SKM-1 (cell line): Measurements from ENCODE around the gene VWF.
"Not testable (repeated sequence)": the region's sequence is repeated elsewhere in the genome, so short reads cannot be mapped to it uniquely, and the experiment has no call there.

ENCODE experiments used
- DNase-seq: peaks from one replicate; lab custom pipeline; 2025; ENCODE audit not compliant: unreplicated experiment; lab: John Stamatoyannopoulos, UW

VWF gene

DNA sequence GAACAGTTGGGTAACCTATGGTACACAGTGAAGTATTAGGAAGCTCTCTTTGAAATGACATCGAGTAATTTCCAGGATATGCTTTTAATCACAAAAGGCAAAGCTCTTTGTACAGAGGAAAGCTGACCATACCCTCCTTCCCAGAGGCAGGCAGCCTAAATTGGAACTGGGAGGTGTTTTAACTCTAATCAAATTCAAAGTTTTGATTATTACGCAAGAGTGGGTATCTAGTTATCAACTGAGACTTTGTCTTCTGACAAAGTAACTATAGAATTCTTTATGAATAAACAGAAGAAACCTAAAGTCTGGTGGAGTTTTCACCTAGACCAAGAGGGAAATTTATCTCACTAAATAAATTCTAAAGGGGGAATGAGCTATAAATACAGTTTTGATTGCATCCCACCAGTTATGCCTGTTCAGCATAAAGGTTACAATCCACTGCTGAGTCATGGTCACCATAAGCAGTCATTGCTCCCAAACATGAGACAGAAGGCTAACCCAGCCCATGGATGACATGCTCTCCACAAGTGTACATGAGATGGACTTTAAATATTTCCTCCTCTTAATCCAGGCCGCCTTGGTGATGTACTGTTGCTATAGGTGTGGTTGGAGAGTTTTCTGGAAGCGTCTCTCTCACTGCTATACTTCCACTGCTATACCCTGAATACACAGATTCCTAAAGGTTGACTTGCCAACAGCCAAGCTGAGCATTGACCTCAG lies 113.7 kb downstream of the VWF start:
- not testable (repeated sequence) for DNase-seq

GRCh38 chr12:5997260-5997659 lies 127.2 kb downstream of the VWF start:
- no peak for DNase-seq

- no peak for DNase-seq
Measured at GRCh38 chr12:5996459-5996858, 128.0 kb downstream of the VWF start.

DNA sequence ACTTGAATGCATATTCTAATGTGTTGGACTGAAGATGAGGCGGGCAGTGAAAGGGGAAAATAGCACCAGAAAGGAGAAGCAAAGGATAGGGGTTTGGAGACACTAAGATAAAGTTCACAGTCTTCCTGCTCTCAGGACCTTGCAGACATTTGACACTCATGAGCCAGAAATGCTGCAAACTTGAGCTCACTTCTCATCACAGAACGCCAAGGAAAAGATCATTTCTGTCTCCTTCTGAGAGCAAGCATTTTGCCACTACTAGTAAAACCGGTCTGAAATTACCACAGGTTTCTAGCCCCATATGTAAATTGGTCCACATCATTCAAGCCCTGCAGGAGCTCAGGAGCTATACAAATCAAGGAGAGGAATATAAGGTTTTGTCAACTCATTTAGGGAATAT lies 134.8 kb downstream of the VWF start:
- DNase-seq = no peak

GRCh38 chr12:5988659-5989116 lies 135.8 kb downstream of the VWF start:
- peak; percentile 1 for DNase-seq

DNA sequence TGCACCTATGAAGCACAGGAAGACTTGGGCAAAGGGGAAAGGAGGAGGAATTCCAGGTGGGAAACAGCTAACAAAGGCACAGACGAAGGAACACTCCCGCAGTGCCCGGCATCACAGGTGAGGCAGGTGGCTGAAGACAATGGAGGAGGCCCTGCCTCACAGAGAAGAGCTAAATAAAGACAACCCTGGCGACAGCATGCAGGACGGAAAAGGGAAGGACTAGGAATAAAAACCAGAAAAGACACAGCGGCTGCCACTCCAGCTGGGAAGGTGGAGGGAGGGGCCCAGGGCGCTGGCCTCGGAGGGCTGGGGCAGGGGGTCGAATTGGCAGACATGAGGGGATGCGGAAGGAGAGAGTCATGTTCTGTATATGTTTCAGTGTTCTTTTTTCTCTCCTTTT lies 136.4 kb downstream of the VWF start:
- no peak for DNase-seq

GRCh38 chr12:5987573-5987972 lies 136.9 kb downstream of the VWF start:
- no peak for DNase-seq

- no peak for DNase-seq
Measured at GRCh38 chr12:5985471-5985870, 139.0 kb downstream of the VWF start.

GRCh38 chr12:5984873-5985272 lies 139.6 kb downstream of the VWF start:
- no peak for DNase-seq

- no peak for DNase-seq
Measured at GRCh38 chr12:5982106-5982505, 142.4 kb downstream of the VWF start.

GRCh38 chr12:5977556-5977955 lies 146.9 kb downstream of the VWF start:
- no peak for DNase-seq

DNA sequence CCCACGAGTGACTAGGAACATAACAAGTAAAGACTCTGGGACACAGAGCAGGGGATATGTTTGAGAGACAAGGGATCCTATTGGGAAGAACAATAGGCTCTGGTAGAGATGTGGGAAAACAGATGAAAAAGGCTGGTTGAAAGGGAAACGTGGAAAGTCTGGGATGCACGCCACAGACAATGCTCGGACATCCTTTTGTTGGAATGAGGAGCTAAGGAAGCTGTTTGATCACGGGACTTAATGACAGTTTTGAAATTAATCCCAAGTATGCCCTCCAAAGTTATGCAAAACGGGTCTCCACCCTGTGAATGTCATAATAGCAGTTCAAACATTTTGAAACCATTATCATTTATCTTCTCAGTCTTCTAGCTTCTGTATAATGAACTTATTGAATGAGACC lies 147.8 kb downstream of the VWF start:
- DNase-seq = no peak

GRCh38 chr12:5976196-5976595 lies 148.3 kb downstream of the VWF start:
- DNase-seq = no peak

DNA sequence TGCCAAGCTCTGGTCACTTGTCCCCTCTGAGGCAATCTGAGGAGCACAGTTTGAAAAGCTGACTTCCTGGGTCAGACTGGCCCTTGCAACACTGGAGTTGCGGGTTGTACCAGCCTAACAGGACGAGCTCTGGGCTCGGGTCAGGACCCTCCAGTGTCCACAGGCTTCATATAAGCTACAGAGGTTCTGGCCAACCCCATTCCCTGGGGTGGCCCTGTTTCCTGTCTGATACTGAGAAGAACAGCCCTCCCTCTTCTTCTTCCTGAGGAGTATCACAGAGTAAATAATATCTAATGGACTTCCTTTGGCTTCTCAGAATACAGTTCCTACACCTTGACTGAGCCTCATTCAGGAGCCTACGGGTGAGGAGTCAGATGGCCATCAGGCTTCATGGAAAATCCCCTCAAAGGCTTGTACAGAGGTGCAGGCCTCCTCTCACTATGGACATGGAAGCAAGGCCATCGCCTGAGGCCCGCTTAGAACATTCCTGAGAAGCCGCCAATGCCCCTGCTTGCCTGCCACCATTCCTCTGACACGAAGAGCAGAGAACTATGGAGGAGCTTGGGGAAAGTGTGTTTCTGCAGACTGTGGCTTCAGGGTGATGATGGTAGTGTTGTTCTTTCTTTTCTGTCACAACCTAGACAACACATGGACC lies 150.9 kb downstream of the VWF start:
- DNase-seq = no peak

- DNase-seq = no peak
Measured at GRCh38 chr12:5972387-5972786, 152.1 kb downstream of the VWF start.

GRCh38 chr12:5971194-5971850 lies 153.1 kb downstream of the VWF start:
- DNase-seq = no peak

GRCh38 chr12:5969974-5970690 lies 154.3 kb downstream of the VWF start:
- no peak for DNase-seq

DNA sequence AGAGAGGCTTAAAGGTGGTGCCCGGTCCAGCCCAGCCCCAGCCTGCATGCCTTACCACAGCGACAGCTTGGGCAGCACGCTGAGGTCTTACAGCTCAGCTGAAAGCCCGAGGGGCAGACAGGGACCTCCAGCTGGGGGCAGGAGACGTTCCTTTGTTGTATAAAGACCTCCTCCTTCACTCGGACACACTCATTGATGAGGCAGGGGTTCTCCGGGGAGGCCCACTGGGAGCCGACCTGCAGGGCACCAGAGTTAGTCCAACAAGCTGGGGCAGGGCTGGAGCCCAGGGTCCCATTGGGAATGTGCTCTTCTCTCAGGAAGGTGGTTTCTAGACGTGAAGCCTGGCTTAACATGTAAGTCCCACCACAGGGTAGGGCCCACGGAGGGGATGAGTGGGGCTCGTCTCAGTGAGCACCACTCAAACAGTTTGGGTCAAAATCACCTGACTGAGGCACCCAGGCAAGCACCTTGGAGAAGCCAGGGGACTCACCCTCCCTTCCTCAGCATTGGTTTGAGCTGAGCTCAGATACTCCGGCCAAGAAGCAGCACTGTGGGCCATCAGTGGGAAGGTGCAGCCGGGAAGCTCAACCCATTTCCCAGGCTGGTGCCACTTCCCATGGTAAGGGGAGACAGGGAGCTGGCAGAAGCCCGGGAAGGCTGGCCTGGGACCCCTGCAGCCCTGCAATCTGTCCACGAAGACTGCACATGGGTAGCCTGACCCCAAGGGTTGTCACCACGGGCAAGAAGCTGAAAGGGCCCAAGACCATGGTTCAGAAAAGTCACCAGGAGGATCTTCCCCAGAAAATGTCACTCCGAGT lies 155.1 kb downstream of the VWF start:
- no peak for DNase-seq

DNA sequence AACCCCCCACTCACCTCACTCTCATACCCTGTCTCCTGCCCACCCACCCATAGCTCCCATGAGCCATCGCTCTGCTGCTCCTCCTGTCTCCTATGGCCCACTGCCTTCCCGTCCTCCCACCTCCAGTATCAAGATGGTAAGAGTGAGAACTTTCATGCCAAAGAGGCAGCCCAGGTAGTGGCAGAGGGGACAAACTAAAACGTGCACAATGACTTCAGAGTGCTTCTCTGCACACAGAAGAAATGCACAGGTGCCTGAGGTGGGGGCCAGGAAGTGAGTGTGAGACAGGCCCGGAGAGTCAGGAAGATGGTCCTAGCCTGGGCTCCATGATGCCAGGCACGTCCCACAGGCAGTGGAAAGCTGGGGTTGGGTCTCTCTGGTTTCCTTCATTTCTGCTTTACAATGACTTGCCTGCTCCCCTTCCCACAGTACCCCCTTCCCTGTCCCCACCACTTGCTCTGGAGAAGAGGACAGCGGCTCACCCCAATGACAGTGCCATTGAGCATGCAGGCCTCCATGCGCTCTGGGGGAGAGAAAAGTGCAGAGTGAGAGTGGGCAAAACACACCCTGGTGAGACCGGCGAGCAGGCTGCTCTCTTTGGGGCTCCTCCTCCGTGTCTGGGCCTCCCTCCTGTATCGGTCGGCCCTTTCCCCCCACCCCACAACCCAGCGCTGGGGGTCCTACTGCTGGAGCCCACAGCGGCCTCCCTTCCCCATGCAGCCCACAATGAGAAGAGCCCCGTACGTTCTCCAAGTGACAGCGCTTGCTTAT lies 156.6 kb downstream of the VWF start:
- DNase-seq = no peak

DNA sequence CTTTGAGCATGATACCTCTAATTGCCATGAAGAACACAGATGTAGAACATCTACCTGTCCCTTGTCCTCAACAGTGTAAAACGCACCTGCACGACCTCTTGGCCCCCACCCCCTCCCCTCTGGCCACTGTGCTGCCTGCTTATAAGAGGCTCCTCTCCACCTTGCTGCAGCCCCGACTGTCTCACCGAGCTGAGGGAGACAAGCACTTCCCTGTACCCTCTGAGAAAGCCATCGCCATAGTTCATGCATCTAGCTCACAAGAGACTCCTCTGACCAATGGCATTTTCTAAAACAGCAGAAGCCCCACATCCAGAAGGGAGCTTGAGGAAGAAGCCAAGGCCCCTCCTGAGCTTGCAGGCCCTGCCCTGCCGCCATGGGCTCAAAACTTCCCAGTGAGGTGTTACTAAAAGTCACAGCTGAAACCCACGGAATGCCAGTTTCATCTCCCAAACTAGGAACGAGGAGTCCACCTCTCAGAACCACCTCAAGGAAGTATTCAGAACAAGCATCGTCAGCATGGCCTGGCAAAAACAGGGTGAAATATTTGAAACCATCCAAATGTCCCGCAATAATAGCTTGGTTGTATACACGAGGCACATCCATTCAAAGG lies 157.9 kb downstream of the VWF start:
- DNase-seq = no peak
